Cardiac septum (tissue), 1 donor: ENCODE measurements around the gene TARBP1. TPM values are rescaled to one million over a fixed set of nuclear protein-coding genes. Genes with fewer than 3 reads are reported as not detected.
"Not testable (repeated sequence)": the region's sequence is repeated elsewhere in the genome, so short reads cannot be mapped to it uniquely, and the experiment has no call there.

Experiments
- DNase-seq: peaks from one replicate; pipeline ENCODE4 v3.0.0-alpha.2; 2020; ENCODE audit warnings: low spot score
- intact Hi-C: fragments of 100-400 bp; cut with DNase I; formaldehyde crosslinking; loops from one replicate; pipeline ENCODE4 v1.14.0; 2022
- total RNA-seq: library from RNA; stranded (reverse); fragmentation: NEBNext Ultra II Directional; extraction: Animal tissue kit (Norgen Biotek cat#: 25700); gene quantifications from one replicate; pipeline ENCODE4 v1.2.1, GENCODE V29; 2021
- donor health status: DM: no; HTN: no; CAD: no.

Gene TARBP1
- total RNA-seq, 1 donor from 2014 or later: 9.1 TPM

DNA sequence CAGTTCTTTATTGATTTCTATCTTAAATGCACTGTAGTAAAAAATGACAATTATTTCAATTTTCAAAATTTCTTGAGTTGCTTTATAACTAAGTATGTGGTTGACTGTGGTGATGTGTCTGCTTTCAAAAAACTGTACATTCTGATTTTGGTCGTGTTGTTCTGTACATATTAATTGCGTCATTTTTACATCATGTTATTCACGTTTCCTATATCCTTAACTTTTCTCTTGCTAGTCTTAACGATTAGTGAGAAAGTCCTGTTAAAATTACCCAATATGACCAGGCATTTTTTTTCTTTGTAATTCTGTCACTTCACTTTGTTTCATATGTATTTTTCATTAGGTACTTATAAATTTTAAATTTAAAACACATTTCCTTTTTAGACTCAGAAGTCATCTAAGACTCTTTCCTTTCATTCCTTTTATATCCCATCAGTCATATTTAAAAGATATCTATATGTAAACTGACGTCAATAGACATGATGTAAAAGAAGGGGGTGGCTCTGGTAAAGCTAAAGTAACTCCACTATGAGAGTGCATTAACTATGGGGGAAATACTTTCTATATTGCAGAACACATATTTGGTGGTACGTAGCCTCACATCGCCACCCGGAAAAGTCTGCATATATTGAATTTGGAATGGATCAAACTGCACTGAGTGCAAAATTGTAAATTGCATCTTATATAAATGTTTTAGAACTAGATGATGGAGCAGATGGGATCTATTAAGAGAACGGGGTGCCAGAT is 106.8 kb downstream of the TARBP1 start:
- intact Hi-C loops: loop anchor here (5.0 kb wide), 1 partner anchor 105 kb away; the partner anchor contains the start of gene TARBP1
- no peak for DNase-seq

DNA sequence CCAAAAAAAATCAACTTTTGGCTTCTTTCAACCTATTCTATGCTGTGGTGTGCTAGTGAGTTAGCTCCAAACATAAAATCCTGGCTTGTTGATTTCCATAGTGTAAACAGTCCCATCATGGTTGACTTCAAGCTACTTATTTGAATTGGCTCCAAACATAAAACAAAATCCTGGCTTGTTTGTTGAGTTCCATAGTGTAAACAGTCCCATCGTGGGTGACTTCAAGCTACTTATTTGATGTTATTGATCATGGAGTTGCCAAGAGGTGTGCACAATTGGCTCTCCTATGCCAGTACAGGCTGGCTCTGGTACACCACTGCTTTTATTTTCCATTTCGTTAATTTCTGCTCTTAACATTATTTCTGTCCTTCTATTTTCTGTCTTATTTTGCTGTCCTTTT is 107.6 kb downstream of the TARBP1 start:
- no peak for DNase-seq
- intact Hi-C loops: loop anchor here (5.0 kb wide), 1 partner anchor 106 kb away; the partner anchor contains the start of gene TARBP1

DNA sequence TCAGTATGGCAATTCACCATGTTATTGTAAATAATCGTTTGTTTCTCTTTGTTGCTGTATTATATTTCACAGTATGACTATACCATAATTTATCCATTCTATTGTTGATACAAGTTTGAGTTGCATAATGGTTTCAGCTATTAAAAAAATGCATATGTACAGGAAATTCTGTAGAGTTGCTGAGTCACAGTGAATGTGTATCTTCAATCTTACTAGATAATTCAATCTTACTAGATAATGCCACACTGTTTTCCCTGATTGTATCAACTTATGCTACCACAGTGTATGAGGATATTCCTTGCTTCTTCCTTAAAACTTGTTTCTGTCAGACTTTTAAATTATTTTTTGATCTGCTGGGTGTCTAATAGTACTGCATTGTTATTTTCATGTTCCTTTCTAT is 109.2 kb downstream of the TARBP1 start:
- no peak for DNase-seq
- intact Hi-C loops: loop anchor here (5.0 kb wide), 1 partner anchor 108 kb away; the partner anchor contains the start of gene TARBP1

DNA sequence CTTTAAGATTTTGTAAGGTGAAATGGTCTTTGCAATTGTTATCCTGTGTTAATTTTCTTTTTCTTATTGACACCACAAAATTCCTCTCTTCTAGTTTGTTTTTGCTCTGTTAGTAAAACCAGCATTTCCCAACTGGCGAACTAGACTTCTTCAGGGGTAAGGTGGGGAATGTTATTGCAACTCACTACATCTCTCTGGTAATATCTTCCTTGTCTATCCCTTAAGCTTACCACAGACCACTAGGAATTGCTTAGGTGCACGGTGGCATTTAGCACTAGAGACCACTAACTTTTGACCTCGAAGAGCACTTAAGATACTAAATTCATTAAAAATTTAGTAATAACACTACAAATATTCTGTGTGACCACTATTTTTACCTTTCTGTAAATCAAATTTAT is 109.9 kb downstream of the TARBP1 start:
- no peak for DNase-seq
- intact Hi-C loops: no loop called here

DNA sequence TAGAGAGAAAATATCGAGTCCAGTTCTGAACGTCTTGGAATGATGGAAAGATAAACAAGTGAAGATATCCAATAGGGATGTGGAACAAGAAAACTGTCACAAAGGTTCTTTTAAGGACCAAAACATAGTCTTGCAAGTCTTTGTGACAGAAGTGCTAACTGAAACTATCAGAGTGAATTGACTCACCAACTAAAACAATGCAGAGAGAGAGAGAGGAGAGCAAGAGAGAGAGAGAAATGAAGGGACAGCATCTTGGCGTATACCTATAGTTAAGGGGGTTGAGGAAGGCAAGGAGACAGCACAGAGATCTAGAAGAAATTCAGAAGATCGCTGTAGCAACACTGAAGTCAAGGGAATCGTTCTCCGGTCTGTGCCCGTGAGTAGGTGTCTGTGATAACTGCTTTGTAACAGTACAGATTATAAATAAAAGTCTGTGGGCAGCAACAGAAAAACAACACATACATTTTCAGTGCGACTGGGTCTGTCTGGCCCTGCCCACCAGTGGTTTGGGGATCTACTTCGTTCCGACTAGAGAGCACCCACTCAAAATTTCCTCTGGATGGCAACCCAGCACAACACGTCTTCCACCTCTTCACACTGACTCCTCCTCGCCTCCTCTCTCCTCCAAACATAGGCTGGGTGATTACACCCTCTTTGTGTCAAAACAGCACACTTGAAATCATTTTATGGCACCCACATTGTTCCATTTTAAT is 110.5 kb downstream of the TARBP1 start:
- intact Hi-C loops: no loop called here
- DNase-seq: no peak

DNA sequence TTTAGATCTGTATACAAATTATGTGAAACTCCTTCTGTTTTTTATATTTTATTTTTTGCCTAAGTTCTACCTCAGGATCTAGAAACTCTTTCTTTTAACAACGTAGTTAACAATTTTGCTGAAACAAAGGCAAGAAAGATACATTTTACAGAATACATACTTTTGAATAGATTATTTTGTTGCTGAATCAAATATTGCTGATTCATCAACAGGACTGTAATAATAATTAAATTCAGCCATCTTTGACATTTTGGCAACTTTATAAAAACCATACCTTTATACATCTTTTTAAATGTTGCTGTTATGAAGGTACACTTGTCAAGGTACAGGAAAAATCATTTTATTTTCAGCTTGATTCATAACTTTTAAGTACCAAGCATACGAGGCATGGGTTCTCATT is 116.4 kb downstream of the TARBP1 start:
- DNase-seq: no peak
- intact Hi-C loops: no loop called here

DNA sequence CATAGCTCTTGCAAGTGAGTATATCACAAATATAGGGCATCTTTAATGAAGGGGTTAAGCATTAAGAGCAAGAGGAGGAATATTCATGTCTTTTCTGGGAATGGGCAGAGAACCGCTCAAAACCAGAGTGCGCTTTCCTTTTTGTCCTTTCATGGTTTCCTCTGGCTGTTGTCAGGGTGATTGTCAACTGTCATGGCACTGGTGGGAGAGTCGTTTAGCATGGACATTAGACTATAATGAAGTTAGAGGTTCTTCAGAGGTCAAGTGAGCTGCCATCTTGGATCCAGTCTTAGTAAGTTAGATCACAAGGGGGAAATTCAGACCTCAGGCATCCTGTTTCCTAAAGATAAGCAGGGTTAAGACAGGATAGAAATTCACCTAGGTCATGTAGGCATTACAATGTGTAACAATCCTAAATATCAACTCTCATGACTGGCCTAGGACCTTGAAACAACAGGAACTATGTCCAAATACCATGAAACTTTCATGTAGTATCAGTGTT is 117.8 kb downstream of the TARBP1 start:
- no peak for DNase-seq
- intact Hi-C loops: no loop called here

DNA sequence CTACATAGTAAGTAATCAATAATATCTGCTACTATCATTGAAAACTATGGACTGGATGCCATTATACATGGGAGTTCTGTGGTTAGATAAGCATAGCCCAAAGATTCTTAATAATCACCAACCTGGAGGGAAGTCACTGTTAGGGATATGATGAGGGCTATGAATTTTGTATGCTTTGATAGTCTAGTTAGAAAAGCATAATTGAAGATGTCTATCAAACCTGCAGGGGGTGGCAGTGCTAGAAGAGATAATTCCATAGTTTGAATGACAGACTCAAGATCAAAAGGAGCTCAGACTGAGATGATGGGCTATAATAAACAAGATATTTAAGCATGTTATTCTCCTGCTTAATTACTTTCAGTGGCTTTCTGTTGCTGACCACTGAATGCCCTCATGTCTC is 121.1 kb downstream of the TARBP1 start:
- DNase-seq: no peak
- intact Hi-C loops: no loop called here

DNA sequence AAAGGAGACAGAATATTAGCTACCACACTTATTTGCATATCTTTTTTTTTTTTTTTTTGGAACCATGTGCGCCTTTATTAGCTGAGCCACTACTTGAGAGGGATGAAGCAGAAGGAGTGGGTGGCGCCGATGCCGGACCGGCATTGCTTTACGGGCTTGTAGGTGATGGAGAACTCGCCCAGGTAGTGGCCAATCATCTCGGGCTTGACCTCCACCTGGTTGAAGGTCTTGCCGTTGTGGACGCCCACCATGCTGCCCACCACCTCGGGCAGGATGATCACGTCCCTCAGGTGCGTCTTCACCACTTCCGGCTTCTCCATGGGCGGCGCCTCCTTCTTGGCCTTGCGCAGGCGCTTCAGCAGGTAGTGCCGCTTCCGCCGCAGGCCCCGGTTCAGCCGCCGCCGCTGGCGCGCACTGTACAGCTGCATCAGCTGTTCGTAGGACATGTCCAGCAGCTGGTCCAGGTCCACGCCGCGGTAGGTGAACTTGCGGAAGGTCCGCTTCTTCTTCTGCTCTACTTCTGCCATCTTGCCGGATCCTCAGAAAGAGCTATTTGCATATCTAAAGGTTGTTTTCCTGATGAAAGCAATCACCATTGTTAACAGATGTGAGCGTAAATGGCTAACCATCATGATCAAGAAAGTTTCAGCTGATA is 122.2 kb downstream of the TARBP1 start:
- DNase-seq, intact Hi-C loops: not testable (repeated sequence)

DNA sequence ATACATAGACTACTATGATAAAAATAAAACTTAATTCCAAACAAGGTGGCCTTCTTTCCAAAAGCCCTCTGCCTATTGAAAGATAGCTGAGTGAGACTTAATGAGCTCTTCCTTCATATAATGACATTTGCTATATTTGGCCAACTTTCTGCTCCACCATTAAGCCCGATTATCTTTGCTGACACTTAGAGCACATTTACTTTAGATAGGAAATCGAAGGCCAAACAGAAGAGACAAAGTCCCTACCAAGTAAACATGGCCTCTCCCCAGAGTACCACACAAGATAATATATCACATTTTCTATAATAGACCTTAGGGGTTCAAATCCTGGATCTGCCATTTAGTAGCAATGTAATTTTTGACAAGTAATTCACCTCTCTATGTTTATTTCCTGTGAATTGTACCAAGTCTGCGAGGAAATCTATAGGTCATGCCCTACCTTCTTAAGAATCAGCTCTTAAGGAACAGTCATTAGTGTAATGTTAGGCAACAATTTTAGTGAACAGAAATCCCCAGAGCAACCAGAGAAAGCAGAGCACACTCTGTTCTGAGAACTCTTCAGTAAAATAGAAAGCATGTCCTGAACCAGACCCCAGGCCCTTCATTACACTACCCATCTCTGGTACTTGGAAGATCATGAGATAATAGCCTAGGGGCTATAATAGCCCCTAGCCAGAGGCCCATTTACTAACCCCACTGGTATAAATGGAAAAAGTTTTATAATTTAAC is 123.0 kb downstream of the TARBP1 start:
- intact Hi-C loops: no loop called here
- DNase-seq: no peak

DNA sequence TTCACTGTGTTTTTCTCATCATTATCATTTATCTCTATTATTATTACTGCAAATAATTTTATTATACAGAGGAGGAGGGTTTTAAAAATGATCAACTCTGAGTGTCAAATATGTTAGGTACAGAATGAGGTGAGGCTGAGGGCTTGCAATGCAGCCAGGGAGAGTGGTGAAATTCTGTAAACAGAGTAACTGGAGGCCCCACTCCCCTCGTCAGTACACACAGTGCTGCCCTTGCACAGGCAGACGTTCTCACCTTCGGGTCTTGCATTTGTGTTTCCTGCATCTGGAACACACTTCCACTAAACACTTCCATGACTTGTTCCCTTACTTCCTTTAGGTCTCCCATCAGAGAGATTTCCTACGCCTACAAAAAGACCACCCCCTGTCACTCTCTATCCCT is 130.0 kb downstream of the TARBP1 start:
- intact Hi-C loops: no loop called here
- no peak for DNase-seq

DNA sequence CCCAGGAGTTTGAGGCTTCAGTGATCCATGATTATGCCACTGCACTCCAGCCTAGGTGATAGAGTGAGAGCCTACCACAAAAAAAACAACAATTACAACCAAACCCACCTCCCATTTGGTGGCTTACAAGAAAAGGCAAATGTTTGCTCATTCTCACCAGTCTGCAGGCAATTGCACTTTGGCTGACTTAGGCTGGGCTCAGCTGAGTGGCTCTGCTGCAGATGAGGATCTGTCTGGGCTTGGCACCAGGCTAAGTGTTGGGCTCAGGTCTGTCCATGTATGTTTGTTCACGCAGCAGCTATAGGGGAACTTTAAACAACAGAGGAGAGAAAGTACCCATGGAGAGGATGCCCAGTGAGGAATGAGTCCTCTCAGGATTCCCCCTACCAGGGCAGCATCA is 133.7 kb downstream of the TARBP1 start:
- intact Hi-C loops: no loop called here
- DNase-seq: no peak

DNA sequence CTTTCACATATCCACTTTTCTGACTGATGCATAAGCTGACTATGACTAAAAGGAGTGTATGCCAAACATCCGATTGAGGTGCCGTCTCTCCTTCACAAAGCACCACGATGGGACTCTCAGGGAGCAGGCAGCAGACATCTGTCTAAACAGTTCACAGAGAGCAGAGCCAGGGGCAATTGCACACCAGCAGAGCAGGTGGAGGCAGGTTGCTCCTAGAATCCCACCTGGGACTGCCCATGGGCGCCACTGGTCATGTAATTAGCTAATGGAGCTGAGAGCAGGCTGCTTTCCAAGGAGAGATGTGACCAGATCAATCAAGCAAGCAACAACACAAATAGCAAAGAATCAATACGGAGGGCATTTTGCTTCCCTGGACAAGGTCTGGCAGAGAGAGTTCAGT is 136.2 kb downstream of the TARBP1 start:
- intact Hi-C loops: no loop called here
- DNase-seq: no peak

Other genes with a start within 250 kb of the TARBP1 start
- gene COA6, start 105.7 kb downstream of the TARBP1 start, total RNA-seq: 30.0 TPM
- gene IRF2BP2, start 131.0 kb upstream of the TARBP1 start, total RNA-seq: 65.6 TPM